ENCODE data around the gene KCNK3.
A peak's percentile ranks its signal among the peaks of the same experiment; 100 is the strongest.

Gene KCNK3

GRCh38 chr2:26723991-26724750, 31.6 kb downstream of the KCNK3 start:
- DNase-seq (ENCODE audit: low read depth), result peak; percentile 55
- no peak overlapping the region for H3K4me3 ChIP-seq (ENCODE audit: low read depth, low read length)

DNA sequence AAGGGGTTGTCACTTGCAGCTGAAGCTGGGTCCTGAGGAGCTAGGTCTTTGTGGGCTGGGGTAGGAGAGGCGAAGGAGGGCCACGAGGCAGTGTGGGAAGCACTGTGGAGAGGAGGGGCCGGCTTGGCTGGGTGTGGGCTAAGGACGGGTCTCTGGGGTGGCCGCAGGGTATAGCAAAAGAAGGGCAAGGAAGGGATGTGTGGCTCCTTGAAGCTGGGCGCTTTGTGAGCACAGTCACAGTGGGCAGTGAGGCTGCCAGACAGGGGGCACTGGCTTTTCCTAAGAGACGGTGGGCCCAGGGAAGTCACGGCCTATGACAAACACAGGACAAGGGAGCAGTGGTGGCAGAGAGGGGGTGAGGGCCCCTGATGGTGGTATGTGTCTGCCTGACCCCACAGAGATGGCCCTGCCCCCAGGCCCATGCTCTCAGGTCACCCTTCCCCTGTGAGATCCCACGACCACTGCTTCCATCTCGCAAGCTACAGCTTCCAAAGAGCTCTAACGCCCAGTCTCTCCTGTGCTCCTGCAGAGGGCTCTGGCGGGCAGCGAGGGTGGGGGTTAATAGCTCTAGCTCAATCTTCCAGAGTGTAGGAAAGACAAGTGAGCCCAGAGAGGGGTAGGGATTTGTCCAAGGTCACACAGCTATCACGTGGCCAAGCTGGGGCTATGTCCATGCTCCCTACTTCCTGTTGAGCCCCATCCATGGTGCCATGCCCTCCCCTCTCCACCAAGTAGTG, 32.4 kb downstream of the KCNK3 start:
- no peak overlapping the region for H3K4me3 ChIP-seq (ENCODE audit: low read depth, low read length)
- DNase-seq (ENCODE audit: low read depth), result no peak

DNA sequence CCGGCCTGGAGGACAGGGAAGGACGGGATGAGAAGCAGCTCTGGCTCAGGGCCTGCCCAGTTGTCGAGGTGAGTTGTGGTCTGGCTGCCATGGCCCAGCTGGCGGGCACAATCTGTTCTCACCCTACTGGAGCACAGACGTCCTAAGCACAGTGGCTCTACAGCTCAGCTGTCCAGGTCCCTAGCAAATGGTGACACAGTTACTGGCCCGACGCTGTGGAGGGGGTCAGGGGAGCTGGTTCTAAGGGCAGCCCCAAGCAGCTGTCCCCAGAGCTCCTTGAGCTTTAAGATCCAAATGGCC, 32.9 kb downstream of the KCNK3 start:
- no peak overlapping the region for H3K4me3 ChIP-seq (ENCODE audit: low read depth, low read length)
- DNase-seq (ENCODE audit: low read depth), result no peak

- no peak for DNase-seq (ENCODE audit: low read depth)
- H3K4me3 ChIP-seq (ENCODE audit: low read depth, low read length), result no peak overlapping the region
Measured at GRCh38 chr2:26726228-26726627, 33.7 kb downstream of the KCNK3 start.

DNA sequence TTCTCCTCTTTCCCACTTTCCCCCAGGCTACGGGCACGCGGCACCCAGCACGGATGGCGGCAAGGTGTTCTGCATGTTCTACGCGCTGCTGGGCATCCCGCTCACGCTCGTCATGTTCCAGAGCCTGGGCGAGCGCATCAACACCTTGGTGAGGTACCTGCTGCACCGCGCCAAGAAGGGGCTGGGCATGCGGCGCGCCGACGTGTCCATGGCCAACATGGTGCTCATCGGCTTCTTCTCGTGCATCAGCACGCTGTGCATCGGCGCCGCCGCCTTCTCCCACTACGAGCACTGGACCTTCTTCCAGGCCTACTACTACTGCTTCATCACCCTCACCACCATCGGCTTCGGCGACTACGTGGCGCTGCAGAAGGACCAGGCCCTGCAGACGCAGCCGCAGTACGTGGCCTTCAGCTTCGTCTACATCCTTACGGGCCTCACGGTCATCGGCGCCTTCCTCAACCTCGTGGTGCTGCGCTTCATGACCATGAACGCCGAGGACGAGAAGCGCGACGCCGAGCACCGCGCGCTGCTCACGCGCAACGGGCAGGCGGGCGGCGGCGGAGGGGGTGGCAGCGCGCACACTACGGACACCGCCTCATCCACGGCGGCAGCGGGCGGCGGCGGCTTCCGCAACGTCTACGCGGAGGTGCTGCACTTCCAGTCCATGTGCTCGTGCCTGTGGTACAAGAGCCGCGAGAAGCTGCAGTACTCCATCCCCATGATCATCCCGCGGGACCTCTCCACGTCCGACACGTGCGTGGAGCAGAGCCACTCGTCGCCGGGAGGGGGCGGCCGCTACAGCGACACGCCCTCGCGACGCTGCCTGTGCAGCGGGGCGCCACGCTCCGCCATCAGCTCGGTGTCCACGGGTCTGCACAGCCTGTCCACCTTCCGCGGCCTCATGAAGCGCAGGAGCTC, 35.4 kb downstream of the KCNK3 start:
- peak overlapping the region; percentile 18 for H3K4me3 ChIP-seq (ENCODE audit: low read depth, low read length)
- no peak for DNase-seq (ENCODE audit: low read depth)

DNA sequence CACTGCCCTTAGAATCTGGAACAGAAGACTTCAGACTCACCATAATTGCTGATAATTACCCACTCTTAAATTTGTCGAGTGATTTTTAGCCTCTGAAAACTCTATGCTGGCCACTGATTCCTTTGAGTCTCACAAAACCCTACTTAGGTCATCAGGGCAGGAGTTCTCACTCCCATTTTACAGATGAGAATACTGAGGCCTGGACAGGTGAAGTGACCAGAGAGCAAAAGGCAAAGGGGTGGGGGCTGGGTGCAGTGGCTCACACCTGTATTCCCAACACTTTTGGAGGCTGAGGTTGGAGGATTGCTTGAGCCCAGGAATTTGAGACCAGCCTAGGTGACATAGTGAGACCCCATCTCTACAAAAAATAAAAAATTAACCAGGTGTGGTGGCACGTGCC, 36.8 kb downstream of the KCNK3 start:
- DNase-seq (ENCODE audit: low read depth), result no peak
- H3K4me3 ChIP-seq (ENCODE audit: low read depth, low read length), result no peak overlapping the region

- DNase-seq (ENCODE audit: low read depth), result no peak
- no peak overlapping the region for H3K4me3 ChIP-seq (ENCODE audit: low read depth, low read length)
Measured at GRCh38 chr2:26730549-26731344, 38.2 kb downstream of the KCNK3 start.

GRCh38 chr2:26731714-26732113, 39.2 kb downstream of the KCNK3 start:
- no peak for DNase-seq (ENCODE audit: low read depth)
- H3K4me3 ChIP-seq (ENCODE audit: low read depth, low read length), result no peak overlapping the region

DNA sequence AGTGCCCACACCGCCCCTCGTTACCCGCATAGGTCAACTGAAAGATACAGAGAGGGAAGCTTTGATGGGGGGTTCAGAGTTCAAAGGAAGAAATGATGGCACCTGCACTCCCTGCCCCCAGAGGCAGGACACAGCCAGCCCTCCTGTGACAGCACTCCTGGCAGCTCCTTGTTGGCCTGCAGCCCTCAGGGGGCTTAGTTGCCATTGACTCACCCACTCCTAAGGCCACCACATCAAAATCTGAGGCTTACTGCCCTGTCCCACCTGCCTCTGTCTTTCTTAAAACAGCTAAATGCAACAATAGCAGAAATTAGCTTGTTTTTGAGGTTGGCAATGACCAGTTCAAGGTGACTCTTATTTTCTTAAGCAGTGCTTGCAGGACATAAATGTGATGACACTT, 39.9 kb downstream of the KCNK3 start:
- DNase-seq (ENCODE audit: low read depth), result no peak
- H3K4me3 ChIP-seq (ENCODE audit: low read depth, low read length), result no peak overlapping the region

DNA sequence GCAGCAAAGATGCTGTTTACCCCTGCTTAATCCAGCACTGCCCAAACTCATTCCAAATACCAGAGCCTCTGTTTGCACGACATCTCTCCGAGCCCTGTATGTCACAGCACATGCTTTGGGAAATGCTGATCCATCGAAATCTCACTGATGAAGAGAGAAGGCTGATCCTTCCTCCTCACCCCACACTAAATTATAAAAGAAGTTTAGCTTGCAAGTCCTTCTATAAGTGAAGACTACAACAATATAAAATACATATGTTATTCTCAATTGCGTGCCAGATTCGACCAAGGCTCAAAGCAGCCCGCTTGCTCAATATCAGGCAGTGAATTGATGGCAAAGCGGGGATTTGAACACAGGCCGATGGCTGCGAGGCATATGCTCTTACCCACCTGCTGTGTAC, 40.9 kb downstream of the KCNK3 start:
- DNase-seq (ENCODE audit: low read depth), result no peak

DNA sequence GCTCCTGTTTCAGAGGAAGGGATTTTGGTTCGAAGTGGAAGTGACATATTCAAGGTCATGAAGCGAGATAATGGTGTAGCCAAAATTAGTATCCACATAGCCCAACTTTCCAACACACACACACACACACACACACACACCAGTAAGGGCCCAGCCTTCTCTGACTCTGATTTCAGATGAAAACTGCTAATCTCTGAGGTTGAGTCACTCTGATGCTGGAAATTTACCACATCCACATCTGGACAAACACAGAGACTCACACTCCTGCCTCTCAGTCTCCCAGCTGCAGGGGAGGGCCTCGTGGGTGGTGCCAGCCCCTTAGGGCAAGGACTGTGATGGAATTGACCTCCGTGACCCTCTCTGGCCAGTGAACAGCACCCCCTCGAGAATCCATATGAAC, 42.6 kb downstream of the KCNK3 start:
- no peak overlapping the region for H3K4me3 ChIP-seq (ENCODE audit: low read depth, low read length)
- peak; percentile 70 for DNase-seq (ENCODE audit: low read depth)

More for the DNA sequence above, 40.9 kb downstream of the KCNK3 start:
- no peak overlapping the region for H3K4me3 ChIP-seq (ENCODE audit: low read depth, low read length)

DNA sequence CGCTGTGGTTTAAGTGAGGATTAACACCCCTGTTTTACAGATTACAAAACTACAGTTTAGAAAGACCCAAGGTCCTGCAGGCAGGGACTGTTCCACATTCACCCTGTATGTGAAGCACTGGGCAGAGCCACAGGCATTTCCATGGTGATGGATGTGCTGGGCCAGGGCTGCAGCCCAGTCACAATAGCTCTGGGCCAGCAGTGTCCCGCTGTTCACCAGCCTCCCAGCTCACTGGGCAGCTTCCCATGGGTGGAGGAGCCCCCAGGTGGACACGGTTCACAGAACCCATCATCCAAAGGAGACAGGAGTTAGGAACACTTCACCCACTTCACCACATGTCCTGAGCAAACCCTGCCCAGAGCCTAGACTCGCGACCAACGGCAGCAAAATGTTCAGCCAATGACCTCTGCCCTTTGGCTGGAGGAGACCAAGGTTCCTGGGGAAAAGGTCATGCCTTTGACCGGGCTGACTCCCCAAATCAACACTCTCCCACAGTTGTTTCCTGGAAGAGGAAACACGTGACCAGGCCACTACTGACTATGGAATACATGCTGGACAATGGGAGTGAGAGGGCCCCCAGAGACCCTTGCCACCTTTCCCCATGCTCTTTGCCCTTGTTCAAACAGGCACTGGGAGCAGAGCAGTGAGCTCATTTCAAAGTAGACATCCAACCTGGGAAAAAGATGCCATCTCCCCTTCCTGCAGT, 43.5 kb downstream of the KCNK3 start:
- no peak overlapping the region for H3K4me3 ChIP-seq (ENCODE audit: low read depth, low read length)

DNA sequence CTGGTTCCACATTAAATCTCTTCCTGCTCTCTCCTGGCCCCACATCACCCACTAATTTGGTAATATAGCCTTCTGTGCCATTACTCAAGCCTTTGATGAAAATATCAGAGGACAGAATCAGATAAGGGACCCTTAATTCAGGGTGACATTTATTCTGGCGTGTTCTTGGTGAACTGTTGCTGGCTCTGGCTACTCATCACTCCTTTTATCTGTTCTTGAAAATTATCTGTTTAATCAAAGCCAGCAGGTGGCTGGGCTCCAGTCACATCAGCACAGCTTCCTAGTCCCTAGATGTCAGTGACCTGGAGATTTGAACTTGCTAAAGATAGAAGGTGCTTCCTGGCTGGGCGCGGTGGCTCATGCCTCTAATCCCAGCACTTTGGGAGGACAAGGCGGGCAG, 44.7 kb downstream of the KCNK3 start:
- H3K4me3 ChIP-seq (ENCODE audit: low read depth, low read length), result no peak overlapping the region
- DNase-seq (ENCODE audit: low read depth), result no peak

More for the DNA sequence above, 43.5 kb downstream of the KCNK3 start:
- no peak for DNase-seq (ENCODE audit: low read depth)

- DNase-seq (ENCODE audit: low read depth), result no peak
Measured at GRCh38 chr2:26738481-26738880, 46.0 kb downstream of the KCNK3 start.

DNA sequence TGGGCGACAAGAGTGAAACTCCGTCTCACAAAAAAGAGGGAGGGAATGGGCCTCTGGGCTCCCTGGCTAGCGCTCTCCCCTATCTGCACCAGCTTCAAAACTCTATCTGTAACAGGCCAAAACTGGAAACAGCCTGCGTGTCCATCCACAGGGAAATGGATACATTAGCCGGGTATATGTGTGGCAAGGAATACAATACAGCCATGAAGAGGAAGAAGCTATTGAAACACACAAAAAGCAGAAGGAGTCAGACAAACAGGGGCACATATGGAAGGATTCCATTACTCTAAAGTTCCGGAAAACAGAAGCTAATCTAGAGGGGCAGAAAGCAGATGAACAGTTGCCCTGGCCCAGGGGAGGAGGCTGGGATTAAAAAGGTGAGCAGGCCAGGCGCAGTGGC, 47.0 kb downstream of the KCNK3 start:
- H3K4me3 ChIP-seq (ENCODE audit: low read depth, low read length), result no peak overlapping the region
- DNase-seq (ENCODE audit: low read depth), result no peak

More at GRCh38 chr2:26738481-26738880, 46.0 kb downstream of the KCNK3 start:
- no peak overlapping the region for H3K4me3 ChIP-seq (ENCODE audit: low read depth, low read length)

DNA sequence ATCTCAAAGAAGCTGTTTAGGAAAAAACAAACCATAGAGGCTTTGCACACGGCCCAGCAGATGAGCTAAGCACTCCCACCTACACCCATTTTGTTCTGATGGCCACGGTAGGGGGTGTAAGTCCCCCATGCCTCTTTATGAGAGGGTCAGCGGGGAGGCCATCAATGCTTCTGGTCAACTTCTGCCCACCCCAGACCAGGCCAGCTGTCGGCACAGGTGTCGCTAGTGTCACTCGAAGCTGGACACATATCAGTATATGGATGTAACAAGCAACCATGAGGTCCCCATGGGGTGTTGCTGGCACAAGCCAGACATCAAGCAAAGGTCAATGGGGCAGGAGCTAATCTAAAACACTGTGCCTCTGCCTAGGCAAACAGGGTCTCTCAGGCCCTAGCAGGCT, 47.8 kb downstream of the KCNK3 start:
- DNase-seq (ENCODE audit: low read depth), result no peak
- no peak overlapping the region for H3K4me3 ChIP-seq (ENCODE audit: low read depth, low read length)

DNA sequence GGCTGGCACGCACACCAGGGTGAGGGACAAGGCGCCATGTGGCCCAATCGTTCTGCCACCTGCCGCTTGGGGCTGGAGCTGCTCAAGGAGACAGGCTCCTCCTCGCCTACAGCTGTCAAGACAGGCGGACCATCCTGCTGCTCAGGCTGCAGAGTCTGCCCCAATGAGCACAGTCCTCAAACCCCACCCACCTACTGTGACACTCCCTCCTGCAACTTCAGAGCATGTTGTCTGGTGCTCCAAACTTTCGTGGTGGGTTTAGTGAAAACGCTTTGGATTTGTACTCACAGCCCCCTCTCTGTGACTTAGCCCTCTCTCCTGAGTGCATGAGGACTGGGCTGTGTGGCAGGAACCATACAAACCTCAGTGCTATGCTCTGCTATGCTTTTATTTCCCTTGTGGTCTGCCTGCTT, 48.4 kb downstream of the KCNK3 start:
- no peak overlapping the region for H3K4me3 ChIP-seq (ENCODE audit: low read depth, low read length)
- DNase-seq (ENCODE audit: low read depth), result no peak

DNA sequence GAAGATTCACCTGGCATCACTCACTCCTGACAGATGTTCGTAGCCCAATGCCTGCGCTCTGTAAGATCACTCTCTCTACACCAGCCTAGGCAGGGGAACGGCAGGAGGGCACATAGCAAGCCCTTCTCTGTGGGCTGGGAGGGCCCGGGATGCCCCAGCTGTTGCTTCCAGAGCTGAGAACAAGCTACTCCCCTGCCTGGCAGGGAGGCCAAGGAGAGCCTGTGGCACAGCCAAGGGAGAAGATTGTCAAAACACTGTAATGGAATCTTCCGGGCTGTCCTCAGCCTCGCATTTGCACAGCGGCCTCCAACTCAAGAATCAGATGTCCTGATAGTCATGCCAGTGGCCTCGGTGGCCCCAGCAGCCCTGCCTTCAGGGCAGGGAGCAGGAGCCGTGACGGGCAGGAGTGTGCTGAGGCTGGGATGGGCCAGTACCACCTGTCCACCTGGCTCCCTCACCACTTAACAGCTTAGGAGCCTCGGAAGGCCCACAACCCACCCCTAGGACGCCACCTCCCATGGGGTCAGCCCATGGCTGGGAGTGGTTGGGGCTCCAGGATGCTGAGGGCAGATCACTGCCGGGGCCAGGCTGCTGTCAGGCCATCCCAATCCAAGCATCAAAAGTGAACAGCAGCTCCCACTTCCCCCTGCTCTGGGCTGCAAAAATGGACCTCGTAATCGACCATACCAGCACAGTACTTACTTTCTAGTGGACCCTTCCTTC, 49.7 kb downstream of the KCNK3 start:
- DNase-seq (ENCODE audit: low read depth), result no peak
- H3K4me3 ChIP-seq (ENCODE audit: low read depth, low read length), result no peak overlapping the region

Data from skeletal muscle cell (primary cell).